ENCODE results near the gene SLC25A13.

SLC25A13 gene

GRCh38 chr7:96238976-96239766 lies 82.7 kb downstream of the SLC25A13 start:
- DNase-seq (ENCODE audit: low read depth), result no peak

GRCh38 chr7:96238474-96238873 lies 83.4 kb downstream of the SLC25A13 start:
- no peak for DNase-seq (ENCODE audit: low read depth)

GRCh38 chr7:96237040-96237439 lies 84.9 kb downstream of the SLC25A13 start:
- no peak for DNase-seq (ENCODE audit: low read depth)

GRCh38 chr7:96236198-96237039 lies 85.5 kb downstream of the SLC25A13 start:
- DNase-seq (ENCODE audit: low read depth), result no peak

- DNase-seq (ENCODE audit: low read depth), result no peak
Measured at GRCh38 chr7:96235281-96235680, 86.6 kb downstream of the SLC25A13 start.

GRCh38 chr7:96233528-96234154 lies 88.3 kb downstream of the SLC25A13 start:
- DNase-seq (ENCODE audit: low read depth), result no peak

GRCh38 chr7:96233084-96233483 lies 88.8 kb downstream of the SLC25A13 start:
- DNase-seq (ENCODE audit: low read depth), result no peak

- no peak for DNase-seq (ENCODE audit: low read depth)
Measured at GRCh38 chr7:96228760-96229159, 93.1 kb downstream of the SLC25A13 start.

- DNase-seq (ENCODE audit: low read depth), result no peak
Measured at GRCh38 chr7:96225251-96225650, 96.6 kb downstream of the SLC25A13 start.

- DNase-seq (ENCODE audit: low read depth), result no peak
Measured at GRCh38 chr7:96224685-96225084, 97.2 kb downstream of the SLC25A13 start.

- DNase-seq (ENCODE audit: low read depth), result no peak
Measured at GRCh38 chr7:96224073-96224472, 97.8 kb downstream of the SLC25A13 start.

- no peak for DNase-seq (ENCODE audit: low read depth)
Measured at GRCh38 chr7:96221888-96222287, 100.0 kb downstream of the SLC25A13 start.

GRCh38 chr7:96219378-96220130 lies 102.3 kb downstream of the SLC25A13 start:
- no peak for DNase-seq (ENCODE audit: low read depth)

GRCh38 chr7:96218664-96219243 lies 103.1 kb downstream of the SLC25A13 start:
- no peak for DNase-seq (ENCODE audit: low read depth)

GRCh38 chr7:96217147-96217546 lies 104.8 kb downstream of the SLC25A13 start:
- no peak for DNase-seq (ENCODE audit: low read depth)

GRCh38 chr7:96216373-96216772 lies 105.5 kb downstream of the SLC25A13 start:
- DNase-seq (ENCODE audit: low read depth), result no peak

GRCh38 chr7:96212474-96212873 lies 109.4 kb downstream of the SLC25A13 start:
- DNase-seq (ENCODE audit: low read depth), result no peak

GRCh38 chr7:96211954-96212353 lies 109.9 kb downstream of the SLC25A13 start:
- no peak for DNase-seq (ENCODE audit: low read depth)

- no peak for DNase-seq (ENCODE audit: low read depth)
Measured at GRCh38 chr7:96205665-96206064, 116.2 kb downstream of the SLC25A13 start.

GRCh38 chr7:96204601-96205000 lies 117.3 kb downstream of the SLC25A13 start:
- DNase-seq (ENCODE audit: low read depth), result no peak

- DNase-seq (ENCODE audit: low read depth), result no peak
Measured at GRCh38 chr7:96203786-96204185, 118.1 kb downstream of the SLC25A13 start.

- DNase-seq (ENCODE audit: low read depth), result no peak
Measured at GRCh38 chr7:96202102-96202501, 119.8 kb downstream of the SLC25A13 start.

Measured in stimulated activated CD8-positive, alpha-beta memory T cell treated with anti-CD3 and anti-CD28 coated beads, Interleukin-7, amount 100 ng/mL, for 24 hours (primary cell).